K562 (cell line): ENCODE results near the gene SLC16A4. TPM values are rescaled to one million over a fixed set of nuclear protein-coding genes. Genes with fewer than 3 reads are reported as not detected.

ENCODE experiments used
- ATF7 ChIP-seq: fragments of 450-650 bp; IDR thresholded peaks from 2 replicates; pipeline ENCODE4 v1.7.1; 2014; ENCODE audit warnings: mild to moderate bottlenecking, moderate library complexity
- CREB1 ChIP-seq, 2 experiments: sonication (generic) in 1 of 2; formaldehyde crosslinking in 1 of 2; IDR thresholded peaks; 2 replicates each; pipeline versions ENCODE4 v1.6.1 to v1.8.0; 2012 to 2022; ENCODE audit warnings: inconsistent platforms in 1 of 2, mild to moderate bottlenecking in 1 of 2, missing genetic modification reagents in 1 of 2, moderate library complexity in 1 of 2
- ELF1 ChIP-seq: fragments of 200-800 bp; sonication (Bioruptor generic); IDR thresholded peaks from 2 replicates; pipeline ENCODE4 v1.6.1; 2016; ENCODE audit warnings: missing genetic modification characterization, missing compliant biosample characterization
- FOXA3 ChIP-seq, 2 experiments: fragments of 450-650 bp in 1 of 2; sonication (generic) in 1 of 2; formaldehyde crosslinking; IDR thresholded peaks in 1 of 2; conservative IDR thresholded peaks in 1 of 2; 2 replicates each; pipeline versions ENCODE4 v1.4.0 to v1.8.0; 2020 to 2022; ENCODE audit warnings: mild to moderate bottlenecking in 2 of 2, missing genetic modification reagents in 1 of 2
- HDAC3 ChIP-seq: fragments of 450-650 bp; IDR thresholded peaks from 2 replicates; pipeline ENCODE4 v1.6.1; 2018; ENCODE audit warnings: borderline replicate concordance, mild to moderate bottlenecking, moderate library complexity; ENCODE audit not compliant: partially characterized antibody
- HLTF ChIP-seq: fragments of 450-650 bp; IDR thresholded peaks from 2 replicates; pipeline ENCODE4 v1.6.1; 2016
- MCM5 ChIP-seq: fragments of 450-650 bp; IDR thresholded peaks from 2 replicates; pipeline ENCODE4 v1.6.1; 2016; ENCODE audit warnings: low read depth
- MED1 ChIP-seq: sonication (generic); formaldehyde crosslinking; IDR thresholded peaks from 2 replicates; pipeline ENCODE4 v1.8.1; 2023; ENCODE audit warnings: missing genetic modification reagents, borderline replicate concordance
- MXI1 ChIP-seq: IDR thresholded peaks from 2 replicates; pipeline ENCODE4 v1.6.1; 2011; ENCODE audit warnings: low read depth, mild to moderate bottlenecking, improper control_type of control experiment, low read length
- NCOA2 ChIP-seq, 2 experiments: fragments of 450-650 bp; IDR thresholded peaks; 2 replicates each; pipeline ENCODE4 v1.6.1; 2018; ENCODE audit warnings: mild to moderate bottlenecking in 2 of 2, moderate library complexity in 1 of 2; ENCODE audit not compliant: partially characterized antibody in 2 of 2
- SRF ChIP-seq, 2 experiments: fragments of 250-450, 450-650 bp in 1 of 2; sonication (Bioruptor Pico) in 1 of 2; sonication (generic) in 1 of 2; formaldehyde crosslinking; IDR thresholded peaks; 2 replicates each; pipeline versions ENCODE4 v1.5.0 to v1.5.1; 2020 to 2022; ENCODE audit warnings: mild to moderate bottlenecking in 1 of 2, missing genetic modification reagents in 1 of 2
- TAF1 ChIP-seq: IDR thresholded peaks from 2 replicates; pipeline ENCODE4 v1.6.1; 2011; ENCODE audit warnings: mild to moderate bottlenecking, low read length, moderate library complexity; ENCODE audit not compliant: insufficient read depth, control insufficient read depth, severe bottlenecking; ENCODE audit errors: extremely low read depth
- TARDBP ChIP-seq: fragments of 450-650 bp; IDR thresholded peaks from 2 replicates; pipeline ENCODE4 v1.6.1; 2016
- TBL1XR1 ChIP-seq, 2 experiments: IDR thresholded peaks; 2 replicates each; pipeline ENCODE4 v1.6.1; 2012; ENCODE audit warnings: improper control_type of control experiment in 2 of 2, low read length in 2 of 2, mild to moderate bottlenecking in 1 of 2
- ZNF644 ChIP-seq: fragments of 200-800 bp; sonication (Bioruptor generic); IDR thresholded peaks from 2 replicates; pipeline ENCODE4 v1.6.1; 2016; ENCODE audit warnings: low read depth, missing genetic modification characterization, missing compliant biosample characterization
- ZNF668 ChIP-seq: fragments of 250-450 bp; sonication (Bioruptor Pico); IDR thresholded peaks from 2 replicates; pipeline ENCODE4 v1.8.0; 2022; ENCODE audit warnings: mild to moderate bottlenecking, inconsistent platforms
- polyA plus RNA-seq, 8 experiments: library from polyadenylated mRNA; depleted of rRNA in 4 of 8; stranded (reverse) in 5 of 8; unstranded in 3 of 8; fragments of >200 nt; fragmentation: Nextera tagmentation in 2 of 8; fragmentation: Illumina TruSeq in 1 of 8; extraction: Ambion mirVana in 2 of 8; extraction: Trizol in 1 of 8; gene quantifications; 2 replicates each; pipeline versions ENCODE4 v1.2.1 to v1.2.3, GENCODE V29; 2011 to 2014; ENCODE audit warnings: inconsistent platforms in 1 of 8, missing spikeins in 1 of 8
- total RNA-seq, 7 experiments: library from RNA; depleted of rRNA in 6 of 7; stranded (reverse); fragments of >200 nt in 6 of 7; fragmentation: Illumina TruSeq in 2 of 7; extraction: Trizol in 2 of 7; gene quantifications; 2 replicates each; pipeline versions ENCODE4 v1.2.1 to v1.2.3, GENCODE V29; 2011 to 2021; ENCODE audit warnings: low replicate concordance in 1 of 7
- TF ChIP-seq, protein P1 (sequence below): fragments of 450-650 bp; IDR thresholded peaks from 2 replicates; pipeline ENCODE4 v1.6.1; 2017; ENCODE audit warnings: antibody characterized with exemption
- TF ChIP-seq, protein P2 (sequence below): sonication (generic); formaldehyde crosslinking; IDR thresholded peaks from 2 replicates; pipeline ENCODE4 v1.8.1; 2023; ENCODE audit warnings: mild to moderate bottlenecking, missing genetic modification reagents
- TF ChIP-seq, protein P3 (sequence below): fragments of 250-450 bp; sonication (Bioruptor Pico); IDR thresholded peaks from 2 replicates; pipeline ENCODE4 v1.8.0; 2021; ENCODE audit warnings: borderline replicate concordance, mild to moderate bottlenecking, moderate library complexity; ENCODE audit not compliant: poor library complexity, severe bottlenecking
- TF ChIP-seq, protein P4 (sequence below), 3 experiments: fragments of 200-800 bp in 1 of 3; sonication (Bioruptor generic) in 1 of 3; sonication (generic) in 1 of 3; formaldehyde crosslinking in 1 of 3; IDR thresholded peaks; 2 replicates each; pipeline versions ENCODE4 v1.6.1 to v1.8.0; 2016 to 2022; ENCODE audit warnings: mild to moderate bottlenecking in 2 of 3, missing compliant biosample characterization in 2 of 3, missing genetic modification characterization in 2 of 3, missing genetic modification reagents in 1 of 3

The SLC16A4 gene
- total and polyA plus RNA-seq, 9 of the 15 experiments (the other 6 are each of a cell fraction or from before 2014, with no cell fraction given): 0.04 to 0.31 (median 0.18) TPM; not detected in 1

DNA sequence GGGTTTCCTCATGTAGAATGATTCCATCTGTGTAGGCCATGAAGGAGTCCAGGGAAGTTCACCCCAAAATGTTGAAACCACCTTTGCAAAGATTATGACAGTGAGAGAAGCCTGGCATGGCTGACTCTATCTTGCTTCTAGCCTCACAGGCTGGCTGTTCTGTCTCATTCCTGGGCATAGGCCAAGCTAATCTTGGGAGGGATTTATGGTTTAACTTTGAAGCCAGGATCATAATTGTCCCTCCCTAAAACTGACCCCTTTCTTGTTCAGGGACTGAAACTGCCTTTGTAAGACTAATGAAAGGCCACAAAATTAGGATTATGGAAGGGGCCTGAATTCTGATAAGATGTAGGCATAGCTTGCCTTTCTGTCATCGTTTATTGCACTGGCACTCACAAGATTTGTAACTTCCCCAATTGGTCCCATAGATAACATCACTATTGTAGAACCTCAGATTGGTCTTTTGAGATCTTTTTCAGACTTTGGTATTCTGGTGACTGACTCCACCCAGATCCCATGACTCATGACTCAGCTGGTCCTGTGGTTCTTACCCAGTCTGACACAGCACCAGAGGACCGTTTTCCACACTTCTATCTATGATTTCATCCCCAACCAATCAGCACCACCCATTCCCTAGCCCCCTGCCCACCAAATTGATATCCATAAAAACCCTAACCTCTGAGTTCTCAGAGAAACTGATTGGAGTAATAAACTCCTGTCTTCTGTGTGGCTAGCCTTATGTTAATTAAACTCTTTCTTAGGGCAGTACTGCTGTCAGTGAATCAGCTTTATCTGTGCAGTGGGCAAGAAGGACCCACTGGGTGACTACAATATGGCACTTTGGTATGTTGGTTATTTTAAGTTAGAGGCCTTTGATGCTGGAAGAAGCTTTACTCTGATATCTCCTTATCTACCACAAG lies 30.3 kb upstream of the SLC16A4 start (continued):
- TF ChIP-seq, protein P1, sequence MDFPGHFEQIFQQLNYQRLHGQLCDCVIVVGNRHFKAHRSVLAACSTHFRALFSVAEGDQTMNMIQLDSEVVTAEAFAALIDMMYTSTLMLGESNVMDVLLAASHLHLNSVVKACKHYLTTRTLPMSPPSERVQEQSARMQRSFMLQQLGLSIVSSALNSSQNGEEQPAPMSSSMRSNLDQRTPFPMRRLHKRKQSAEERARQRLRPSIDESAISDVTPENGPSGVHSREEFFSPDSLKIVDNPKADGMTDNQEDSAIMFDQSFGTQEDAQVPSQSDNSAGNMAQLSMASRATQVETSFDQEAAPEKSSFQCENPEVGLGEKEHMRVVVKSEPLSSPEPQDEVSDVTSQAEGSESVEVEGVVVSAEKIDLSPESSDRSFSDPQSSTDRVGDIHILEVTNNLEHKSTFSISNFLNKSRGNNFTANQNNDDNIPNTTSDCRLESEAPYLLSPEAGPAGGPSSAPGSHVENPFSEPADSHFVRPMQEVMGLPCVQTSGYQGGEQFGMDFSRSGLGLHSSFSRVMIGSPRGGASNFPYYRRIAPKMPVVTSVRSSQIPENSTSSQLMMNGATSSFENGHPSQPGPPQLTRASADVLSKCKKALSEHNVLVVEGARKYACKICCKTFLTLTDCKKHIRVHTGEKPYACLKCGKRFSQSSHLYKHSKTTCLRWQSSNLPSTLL: peak; percentile 70
- TF ChIP-seq ELF1 (tag) (no peak), CREB1 (IDR thresholded peaks at IDR 0.05) (no peak), CREB1 (CRISPR knock-in tag; IDR thresholded peaks at IDR 0.05) (no peak), SRF (CRISPR knock-in tag; IDR thresholded peaks at IDR 0.05) (no peak), FOXA3 (CRISPR knock-in tag; conservative IDR thresholded peaks at IDR 0.05 in 1 of 2, IDR thresholded peaks at IDR 0.05 in 1 of 2) (no peak), ZNF668 (CRISPR knock-in tag) (no peak), MXI1 (no peak), ATF7 (peak; percentile 88), MCM5 (no peak), TBL1XR1 (IDR thresholded peaks at IDR 0.05; ENCODE audit: low read length in 2 of 2) (no peak), HDAC3 (no peak), ZNF644 (tag) (0 out of 2 replicates have a peak, but pooled peaks have one; percentile 27), NCOA2 (IDR thresholded peaks at IDR 0.05; ENCODE audit: partially characterized antibody in 2 of 2) (no peak), MED1 (CRISPR knock-in tag) (no peak), TAF1 (no peak), TARDBP (no peak), HLTF (no peak)
- TF ChIP-seq, protein P2, sequence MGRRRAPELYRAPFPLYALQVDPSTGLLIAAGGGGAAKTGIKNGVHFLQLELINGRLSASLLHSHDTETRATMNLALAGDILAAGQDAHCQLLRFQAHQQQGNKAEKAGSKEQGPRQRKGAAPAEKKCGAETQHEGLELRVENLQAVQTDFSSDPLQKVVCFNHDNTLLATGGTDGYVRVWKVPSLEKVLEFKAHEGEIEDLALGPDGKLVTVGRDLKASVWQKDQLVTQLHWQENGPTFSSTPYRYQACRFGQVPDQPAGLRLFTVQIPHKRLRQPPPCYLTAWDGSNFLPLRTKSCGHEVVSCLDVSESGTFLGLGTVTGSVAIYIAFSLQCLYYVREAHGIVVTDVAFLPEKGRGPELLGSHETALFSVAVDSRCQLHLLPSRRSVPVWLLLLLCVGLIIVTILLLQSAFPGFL (CRISPR knock-in tag): no peak
- TF ChIP-seq, protein P3, sequence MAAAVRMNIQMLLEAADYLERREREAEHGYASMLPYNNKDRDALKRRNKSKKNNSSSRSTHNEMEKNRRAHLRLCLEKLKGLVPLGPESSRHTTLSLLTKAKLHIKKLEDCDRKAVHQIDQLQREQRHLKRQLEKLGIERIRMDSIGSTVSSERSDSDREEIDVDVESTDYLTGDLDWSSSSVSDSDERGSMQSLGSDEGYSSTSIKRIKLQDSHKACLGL: no peak
- TF ChIP-seq, protein P4, sequence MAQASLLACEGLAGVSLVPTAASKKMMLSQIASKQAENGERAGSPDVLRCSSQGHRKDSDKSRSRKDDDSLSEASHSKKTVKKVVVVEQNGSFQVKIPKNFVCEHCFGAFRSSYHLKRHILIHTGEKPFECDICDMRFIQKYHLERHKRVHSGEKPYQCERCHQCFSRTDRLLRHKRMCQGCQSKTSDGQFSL (CRISPR knock-in tag; IDR thresholded peaks at IDR 0.05): no peak
- TF ChIP-seq, protein P4 (tag; IDR thresholded peaks at IDR 0.05): no peak
